ENCODE results near the gene PCMTD2.
"Not testable (repeated sequence)": the region's sequence is repeated elsewhere in the genome, so short reads cannot be mapped to it uniquely, and the experiment has no call there.

PCMTD2 gene

DNA sequence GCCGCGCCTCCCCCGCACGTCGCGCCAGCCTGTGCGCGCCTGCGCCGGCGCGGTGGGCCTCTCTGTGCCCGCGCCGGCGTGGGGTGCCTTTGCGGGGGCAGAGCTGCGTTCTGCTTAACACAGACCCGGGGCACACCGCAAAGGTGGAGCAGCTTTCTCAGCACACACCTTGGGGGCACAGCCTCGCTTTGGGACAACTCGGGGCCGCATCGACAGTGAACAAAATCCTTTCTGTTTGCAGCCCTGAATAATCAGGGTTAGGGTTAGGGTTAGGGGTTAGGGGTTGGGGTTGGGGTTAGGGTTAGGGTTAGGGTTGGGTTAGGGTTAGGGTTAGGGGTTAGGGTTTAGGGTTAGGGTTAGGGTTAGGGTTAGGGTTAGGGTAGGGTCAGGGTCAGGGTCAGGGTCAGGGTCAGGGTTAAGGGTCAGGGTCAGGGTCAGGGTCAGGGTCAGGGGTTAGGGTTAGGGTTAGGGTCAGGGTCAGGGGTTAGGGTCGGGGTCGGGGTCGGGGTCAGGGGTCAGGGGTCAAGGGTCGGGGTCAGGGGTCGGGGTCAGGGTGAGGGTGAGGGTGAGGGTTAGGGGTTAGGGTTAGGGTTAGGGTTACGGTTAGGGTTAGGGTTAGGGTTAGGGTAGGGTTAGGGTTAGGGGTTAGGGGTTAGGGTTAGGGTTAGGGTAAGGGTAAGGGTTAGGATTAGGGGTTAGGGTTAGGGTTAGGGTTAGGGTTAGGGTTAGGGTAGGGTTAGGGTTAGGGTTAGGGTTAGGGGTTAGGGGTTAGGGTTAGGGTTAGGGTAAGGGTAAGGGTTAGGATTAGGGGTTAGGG, 31.1 kb downstream of the PCMTD2 start:
- not testable (repeated sequence) for DNase-seq (ENCODE audit: low read depth)

DNA sequence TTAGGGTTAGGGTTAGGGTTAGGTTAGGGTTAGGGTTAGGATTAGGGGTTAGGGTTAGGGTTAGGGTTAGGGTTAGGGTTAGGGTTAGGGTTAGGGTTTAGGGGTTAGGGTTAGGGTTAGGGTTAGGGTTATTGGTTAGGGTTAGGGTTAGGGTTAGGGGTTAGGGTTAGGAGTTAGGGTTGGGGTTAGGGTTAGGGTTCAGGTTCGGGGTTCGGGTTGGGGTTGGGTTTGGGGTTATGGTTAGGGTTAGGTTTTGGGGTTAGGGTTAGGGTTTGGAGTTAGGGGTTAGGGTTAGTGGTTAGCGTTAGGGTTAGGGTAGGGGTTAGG, 31.7 kb downstream of the PCMTD2 start:
- not testable (repeated sequence) for DNase-seq (ENCODE audit: low read depth)

DNA sequence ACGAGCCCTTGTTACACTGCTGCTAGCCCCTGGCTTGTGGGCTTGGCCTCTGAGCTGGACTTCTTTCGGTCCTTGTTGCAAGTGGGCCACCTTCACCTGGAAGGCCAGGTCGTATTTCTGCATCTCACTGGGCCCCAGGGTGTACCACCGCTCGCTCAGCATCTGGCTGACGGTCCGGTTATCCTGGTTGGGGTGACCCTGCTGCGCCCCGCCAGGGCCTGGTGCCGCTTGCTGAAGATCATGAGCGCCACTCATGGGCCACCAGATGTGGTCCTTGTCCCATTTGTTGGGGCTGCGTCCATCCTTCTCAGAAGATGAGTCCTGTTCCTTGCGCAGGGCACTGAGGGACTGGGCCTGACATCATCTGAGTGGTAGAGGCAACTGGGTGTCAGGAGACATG, 36.6 kb downstream of the PCMTD2 start:
- not testable (repeated sequence) for DNase-seq (ENCODE audit: low read depth)

GRCh38 chr20:64303086-64303485, 47.5 kb downstream of the PCMTD2 start:
- not testable (repeated sequence) for DNase-seq (ENCODE audit: low read depth)

- not testable (repeated sequence) for DNase-seq (ENCODE audit: low read depth)
Observed at GRCh38 chr20:64313761-64314160, 58.2 kb downstream of the PCMTD2 start.

DNA sequence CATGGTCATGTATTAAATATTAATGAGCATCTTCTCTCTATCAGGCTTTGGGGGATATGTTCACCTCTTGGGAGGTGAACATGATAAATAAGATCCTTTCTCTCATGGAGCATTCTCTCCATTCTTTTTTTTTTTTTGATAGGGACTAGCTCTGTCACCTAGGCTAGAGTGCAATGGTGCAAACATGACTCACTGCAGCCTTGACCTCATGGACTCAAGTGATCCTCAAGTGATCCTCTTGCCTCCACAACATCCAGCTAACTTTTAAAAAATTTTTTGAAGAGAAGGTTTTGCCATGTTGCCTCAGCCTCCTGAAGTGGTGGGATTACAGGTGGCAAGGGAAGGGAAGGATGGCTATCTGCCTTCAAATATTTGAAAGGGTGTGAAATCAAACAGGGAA, 59.8 kb downstream of the PCMTD2 start:
- DNase-seq (ENCODE audit: low read depth): not testable (repeated sequence)

- DNase-seq (ENCODE audit: low read depth): not testable (repeated sequence)
Observed at GRCh38 chr20:64315884-64316283, 60.3 kb downstream of the PCMTD2 start.

DNA sequence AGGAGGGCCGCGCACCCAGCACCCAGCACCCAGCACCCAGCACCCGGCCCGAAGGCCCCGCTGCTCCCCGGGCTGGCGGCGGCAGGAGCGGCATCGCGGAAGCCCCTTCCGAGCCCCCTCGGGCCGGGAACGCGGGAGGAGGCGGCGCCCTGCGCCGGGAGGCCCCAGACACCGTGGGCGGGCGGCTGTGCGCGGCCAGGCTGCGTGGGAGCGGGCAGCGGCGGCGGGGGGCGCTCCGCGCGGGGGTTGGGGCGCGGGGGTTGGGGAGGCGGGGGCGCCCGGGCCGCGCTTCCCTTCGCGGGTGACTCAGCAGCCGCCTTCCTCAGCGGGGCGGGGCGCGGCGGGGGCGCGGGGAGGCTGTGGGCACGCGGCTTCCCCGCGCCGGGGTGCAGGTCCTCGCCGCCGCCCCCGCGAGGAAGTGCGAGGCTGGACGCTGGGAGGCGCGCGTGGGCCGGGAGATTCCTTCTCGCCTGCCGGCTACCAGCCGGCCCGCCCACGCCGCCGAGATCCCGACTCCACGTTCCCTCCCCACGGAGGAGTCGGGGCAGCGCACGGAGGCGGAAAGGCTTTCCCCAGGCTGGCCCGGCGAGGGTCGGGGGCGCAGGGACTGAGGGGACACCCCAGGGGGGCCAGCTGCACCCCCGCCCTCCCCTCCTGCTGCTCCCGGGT, 61.0 kb downstream of the PCMTD2 start:
- not testable (repeated sequence) for DNase-seq (ENCODE audit: low read depth)

- DNase-seq (ENCODE audit: low read depth): not testable (repeated sequence)
Observed at GRCh38 chr20:64317331-64317730, 61.8 kb downstream of the PCMTD2 start.

DNA sequence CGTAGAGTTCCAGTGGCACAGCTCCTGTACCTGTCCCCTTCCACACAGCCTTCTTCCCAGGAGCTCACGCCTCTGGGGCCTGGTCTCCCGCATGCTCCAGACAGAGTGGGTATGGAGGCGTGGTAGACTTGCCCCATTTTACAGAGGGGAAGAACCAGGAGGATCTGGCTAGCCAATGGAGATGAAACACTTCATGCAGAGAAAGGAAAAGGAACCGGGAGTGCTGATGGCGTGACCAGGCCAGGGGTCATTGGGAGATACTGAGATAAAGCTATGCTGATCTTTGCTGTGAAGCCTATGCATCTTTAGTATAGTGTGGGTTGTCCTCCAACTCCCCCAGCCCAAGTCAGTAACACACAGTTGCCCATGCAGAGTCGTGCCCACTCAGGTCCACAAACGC, 62.5 kb downstream of the PCMTD2 start:
- DNase-seq (ENCODE audit: low read depth): not testable (repeated sequence)

DNA sequence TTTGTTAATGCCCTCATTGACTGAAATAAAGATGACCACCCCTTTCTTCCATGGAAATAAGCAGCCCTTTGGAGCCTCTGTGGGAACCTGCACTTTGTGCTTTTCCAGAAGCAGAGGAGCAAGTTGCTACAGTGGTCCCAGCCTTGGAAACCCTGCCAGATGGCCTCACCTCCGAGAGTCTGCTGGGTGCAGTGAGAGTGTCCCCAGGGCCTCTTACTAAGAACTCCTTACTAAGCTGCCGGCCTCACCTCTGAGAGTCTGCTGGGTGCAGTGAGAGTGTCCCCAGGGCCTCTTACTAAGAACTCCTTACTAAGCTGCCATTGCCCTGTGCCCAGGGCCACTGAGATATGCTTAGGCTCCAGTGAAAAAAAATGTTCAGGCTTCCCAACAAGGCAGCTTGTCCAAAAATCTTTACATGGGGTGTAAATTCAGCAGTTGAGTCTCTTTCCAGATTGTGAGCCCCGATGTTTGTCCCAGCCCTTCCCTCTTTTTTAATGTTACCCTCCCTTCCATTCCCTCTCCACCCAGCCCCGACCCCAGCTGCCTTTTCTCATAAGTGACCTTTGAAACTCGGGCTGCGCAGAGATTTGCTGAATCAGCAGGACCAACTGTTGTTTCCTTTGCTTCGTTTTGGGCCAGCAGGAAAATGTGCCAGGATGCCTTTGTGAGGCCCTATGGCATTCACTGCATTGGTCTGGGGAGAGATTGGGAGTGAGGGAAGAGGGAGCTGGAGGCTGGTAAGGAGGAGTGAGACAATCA, 66.7 kb downstream of the PCMTD2 start:
- not testable (repeated sequence) for DNase-seq (ENCODE audit: low read depth)

Data from activated gamma-delta T cell treated with anti-CD3 and anti-CD28 coated beads, Interleukin-2, amount 50 U/mL, for 16 hours (primary cell).